Activated CD4-positive, alpha-beta T cell treated with anti-CD3 and anti-CD28 coated beads, Interleukin-2, amount 50 U/mL, for 24 hours (primary cell): Measurements from ENCODE around the gene KHK.
"Not testable (repeated sequence)": the region's sequence is repeated elsewhere in the genome, so short reads cannot be mapped to it uniquely, and the experiment has no call there.

Experiments used
- DNase-seq, 2 donors: peaks; one replicate each; pipeline ENCODE4 v3.0.0-alpha.2; 2020; ENCODE audit warnings: low read depth in 1 of 2, low spot score in 1 of 2

The KHK gene

GRCh38 chr2:27095745-27096651 lies 9.4 kb downstream of the KHK start:
- DNase-seq = no peak

DNA sequence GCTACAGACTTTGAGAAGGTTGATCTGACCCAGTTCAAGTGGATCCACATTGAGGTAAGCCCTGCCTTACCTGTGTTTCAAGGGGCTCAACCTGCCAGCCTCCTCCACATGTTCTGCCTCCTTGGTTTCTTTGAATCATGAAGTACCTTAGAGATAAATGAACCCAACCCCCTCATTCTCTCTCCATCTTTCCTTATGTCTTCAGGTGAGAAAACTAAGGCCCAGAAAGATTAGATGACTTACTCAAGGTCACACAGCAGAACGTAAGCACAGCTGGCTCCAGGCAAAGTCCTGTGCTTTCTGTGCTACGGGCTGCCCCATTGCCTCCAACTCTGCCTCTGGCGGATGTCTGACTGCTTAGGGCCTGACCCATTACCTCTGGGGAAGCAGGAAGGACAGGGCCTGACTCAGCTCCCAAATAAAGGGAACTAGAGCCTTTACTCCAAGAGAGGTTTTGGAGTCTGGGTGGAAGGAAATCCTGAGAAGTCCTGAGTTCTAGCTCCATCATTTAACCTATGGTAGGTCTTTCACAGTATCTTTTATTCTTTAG lies 10.3 kb downstream of the KHK start:
- DNase-seq = no peak

DNA sequence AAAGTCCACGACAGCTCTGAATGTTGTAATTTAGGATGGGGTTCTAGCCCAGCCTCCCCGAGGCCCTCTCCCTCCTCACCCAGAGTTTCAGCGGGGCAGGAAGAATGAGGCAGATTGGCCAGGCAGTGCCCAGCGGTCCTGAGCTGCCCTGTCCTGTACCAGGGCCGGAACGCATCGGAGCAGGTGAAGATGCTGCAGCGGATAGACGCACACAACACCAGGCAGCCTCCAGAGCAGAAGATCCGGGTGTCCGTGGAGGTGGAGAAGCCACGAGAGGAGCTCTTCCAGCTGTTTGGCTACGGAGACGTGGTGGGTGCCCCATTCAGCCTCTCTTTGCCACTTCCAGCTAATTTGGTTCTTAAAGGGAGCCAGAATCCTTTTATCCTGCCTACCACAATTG lies 10.8 kb downstream of the KHK start:
- DNase-seq = no peak

- no peak for DNase-seq
Measured at GRCh38 chr2:27099334-27099955, 12.9 kb downstream of the KHK start.

DNA sequence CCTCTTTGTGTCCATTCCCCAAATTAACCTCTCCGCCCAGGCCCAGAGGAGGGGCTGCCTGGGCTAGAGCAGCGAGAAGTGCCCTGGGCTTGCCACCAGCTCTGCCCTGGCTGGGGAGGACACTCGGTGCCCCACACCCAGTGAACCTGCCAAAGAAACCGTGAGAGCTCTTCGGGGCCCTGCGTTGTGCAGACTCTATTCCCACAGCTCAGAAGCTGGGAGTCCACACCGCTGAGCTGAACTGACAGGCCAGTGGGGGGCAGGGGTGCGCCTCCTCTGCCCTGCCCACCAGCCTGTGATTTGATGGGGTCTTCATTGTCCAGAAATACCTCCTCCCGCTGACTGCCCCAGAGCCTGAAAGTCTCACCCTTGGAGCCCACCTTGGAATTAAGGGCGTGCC lies 13.5 kb downstream of the KHK start:
- no peak for DNase-seq

DNA sequence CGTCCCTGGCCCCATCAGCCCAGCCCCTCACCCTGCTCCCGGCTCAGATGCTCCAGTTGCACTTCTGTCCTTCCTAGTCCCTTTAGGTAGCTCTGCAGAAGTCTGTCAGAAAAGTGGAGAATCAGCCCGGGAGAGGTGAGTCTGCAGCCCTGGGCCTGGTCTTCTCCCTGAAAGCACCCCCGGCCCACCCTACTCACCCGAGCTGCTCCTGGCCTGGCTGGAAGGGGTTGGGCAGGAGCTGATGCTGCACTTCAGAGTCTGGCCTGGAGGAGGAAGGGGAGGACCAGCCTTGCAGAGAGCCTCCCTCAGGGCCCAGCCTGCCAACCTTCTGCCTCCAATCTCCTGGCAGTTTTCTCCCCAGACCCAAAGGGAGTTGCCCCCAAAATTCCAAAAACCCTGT lies 15.8 kb downstream of the KHK start:
- no peak for DNase-seq

- DNase-seq = no peak
Measured at GRCh38 chr2:27105981-27106380, 19.4 kb downstream of the KHK start.

- no peak for DNase-seq
Measured at GRCh38 chr2:27108221-27108620, 21.6 kb downstream of the KHK start.

DNA sequence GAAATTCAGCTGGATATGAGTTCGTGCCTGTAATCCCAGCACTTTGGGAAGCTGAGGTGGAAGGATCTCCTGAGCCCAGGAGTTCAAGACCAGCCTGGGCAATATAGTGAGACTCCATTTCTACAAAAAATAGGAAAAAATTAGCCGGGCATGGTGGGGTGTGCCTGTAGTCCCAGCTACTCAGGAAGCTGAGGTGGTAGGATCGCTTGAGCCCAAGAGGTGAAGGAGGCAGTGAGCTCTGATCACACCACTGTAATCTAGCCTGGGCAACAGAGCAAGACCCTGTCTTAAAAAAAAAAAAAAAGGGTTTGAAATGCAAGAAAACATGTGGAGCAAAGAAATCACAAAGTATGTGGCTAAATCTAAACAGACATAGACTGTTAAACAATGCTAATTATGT lies 22.5 kb downstream of the KHK start:
- DNase-seq = no peak

DNA sequence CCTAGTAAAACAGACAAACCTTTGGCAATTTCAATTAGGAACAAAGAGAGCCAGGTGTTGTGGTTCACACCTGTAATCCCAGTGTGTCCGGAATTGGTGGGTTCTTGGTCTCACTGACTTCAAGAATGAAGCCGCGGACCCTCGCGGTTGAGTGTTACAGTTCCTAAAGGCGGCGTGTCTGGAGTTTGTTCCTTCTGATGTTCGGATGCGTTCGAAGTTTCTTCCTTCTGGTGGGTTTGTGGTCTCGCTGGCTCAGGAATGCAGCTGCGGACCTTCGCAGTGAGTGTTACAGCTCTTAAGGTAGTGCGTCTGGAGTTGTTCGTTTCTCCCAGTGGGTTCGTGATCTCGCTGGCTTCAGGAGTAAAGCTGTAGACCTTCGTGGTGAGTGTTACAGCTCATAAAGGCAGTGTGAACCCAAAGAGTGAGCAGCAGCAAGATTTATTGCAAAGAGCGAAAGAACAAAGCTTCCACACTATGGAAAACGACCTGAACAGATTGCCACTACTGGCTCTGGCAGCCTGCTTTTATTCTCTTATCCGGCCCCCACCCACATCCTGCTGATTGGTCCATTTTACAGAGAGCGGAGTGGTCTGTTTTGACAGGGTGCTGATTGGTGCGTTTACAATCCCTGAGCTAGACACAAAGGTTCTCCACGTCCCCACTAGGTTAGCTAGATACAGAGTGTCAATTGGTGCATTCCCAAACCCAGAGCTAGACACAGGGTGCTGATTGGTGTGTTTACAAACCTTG lies 24.2 kb downstream of the KHK start:
- not testable (repeated sequence) for DNase-seq

- not testable (repeated sequence) for DNase-seq
Measured at GRCh38 chr2:27111392-27112078, 25.0 kb downstream of the KHK start.

DNA sequence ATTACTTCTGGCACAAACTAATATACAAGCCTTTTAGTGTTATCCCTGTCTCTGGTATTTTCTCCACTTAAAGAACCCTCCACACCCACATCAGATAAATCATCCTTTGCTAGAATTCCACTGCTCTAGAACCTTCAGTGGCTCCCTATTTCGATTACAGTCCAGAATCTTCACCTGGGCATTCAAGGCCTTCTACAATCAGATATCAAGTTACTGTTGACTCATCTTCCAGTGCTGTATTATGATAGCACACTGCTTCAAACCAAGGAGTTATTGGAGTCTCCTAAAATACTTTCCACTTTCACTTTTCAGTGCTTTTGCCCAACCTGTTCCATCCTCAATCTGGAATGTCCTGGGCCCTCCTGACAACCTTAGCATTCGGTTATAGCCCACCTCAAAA lies 28.9 kb downstream of the KHK start:
- DNase-seq = no peak

GRCh38 chr2:27117995-27118524 lies 31.5 kb downstream of the KHK start:
- no peak for DNase-seq

GRCh38 chr2:27118525-27119329 lies 32.2 kb downstream of the KHK start, which contains the start of gene CGREF1:
Gene CGREF1, minus strand, starts transcription at chr2:27119128. Its CDS starts 14,762 bp downstream, at chr2:27104366.
- DNase-seq = no peak

- DNase-seq = not testable (repeated sequence)
Measured at GRCh38 chr2:27119330-27119670, 32.7 kb downstream of the KHK start.

- no peak for DNase-seq
Measured at GRCh38 chr2:27121906-27122305, 35.3 kb downstream of the KHK start.

GRCh38 chr2:27122791-27123190 lies 36.2 kb downstream of the KHK start:
- no peak for DNase-seq

GRCh38 chr2:27123302-27124150 lies 37.0 kb downstream of the KHK start, which contains the start of gene ABHD1:
Gene ABHD1, plus strand, starts transcription at chr2:27123815. Its CDS starts 134 bp downstream, at chr2:27123949.
- peak; percentile 16 to 23 for DNase-seq

DNA sequence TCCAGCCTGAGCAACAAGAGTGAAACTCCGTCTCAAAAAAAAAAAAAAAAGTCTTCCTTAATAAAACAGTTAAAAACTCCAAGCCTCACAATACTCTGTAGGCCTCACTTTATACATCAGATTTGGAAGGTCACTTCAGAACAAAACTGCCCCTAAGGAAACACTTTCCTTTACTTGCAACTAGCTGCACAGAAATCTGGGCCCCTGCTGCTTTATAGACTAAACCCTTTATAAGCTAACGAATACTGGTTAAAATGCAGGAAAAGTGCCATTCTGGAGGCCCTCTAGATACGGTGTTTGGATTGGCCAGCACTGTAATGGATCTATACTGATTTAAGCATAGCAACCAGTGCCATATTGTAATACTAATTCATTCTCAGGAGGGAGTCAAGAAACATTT lies 38.5 kb downstream of the KHK start:
- DNase-seq = no peak
